Vagina (tissue), 2 donors: ENCODE measurements around the gene C12orf57. TPM values are rescaled to one million over a fixed set of nuclear protein-coding genes. Genes with fewer than 3 reads are reported as not detected.

ENCODE experiments used
- DNase-seq, 2 donors: peaks; one replicate each; pipeline ENCODE4 v3.0.0-alpha.2; 2017; ENCODE audit errors: extremely low spot score in 2 of 2
- H3K27ac ChIP-seq: fragments of 200-600 bp; sonication (generic); one replicate; pipeline ENCODE4 v1.5.1; 2019
- H3K27me3 ChIP-seq: fragments of 200-600 bp; sonication (generic); one replicate; pipeline ENCODE4 v1.5.1; 2019
- H3K36me3 ChIP-seq, 2 donors: fragments of 200-600 bp; sonication (generic); one replicate each; pipeline ENCODE4 v1.5.1; 2017 to 2019
- H3K4me1 ChIP-seq: fragments of 200-600 bp; sonication (generic); one replicate; pipeline ENCODE4 v1.5.1; 2019
- H3K4me3 ChIP-seq, 2 donors: fragments of 200-600 bp; sonication (generic); 1 replicate in 1 of 2; 2 replicates in 1 of 2; pipeline ENCODE4 v1.5.1; 2016 to 2019
- H3K9me3 ChIP-seq: fragments of 200-600 bp; sonication (generic); one replicate; pipeline ENCODE4 v1.5.1; 2019
- POLR2A ChIP-seq, 2 donors: fragments of 450-650 bp; IDR thresholded peaks; one replicate each; pipeline ENCODE4 v1.6.1; 2017; ENCODE audit warnings: antibody characterized with exemption in 2 of 2, mild to moderate bottlenecking in 2 of 2, moderate library complexity in 2 of 2
- POLR2AphosphoS5 ChIP-seq, 2 donors: sonication (generic); formaldehyde crosslinking; IDR thresholded peaks; one replicate each; pipeline ENCODE4 v1.9.0; 2017; ENCODE audit warnings: antibody characterized with exemption in 2 of 2, mild to moderate bottlenecking in 2 of 2, low read depth in 1 of 2; ENCODE audit not compliant: insufficient read depth in 1 of 2
- intact Hi-C: fragments of 100-400 bp; cut with DNase I; formaldehyde crosslinking; loops from one replicate; pipeline ENCODE4 v1.15.1; 2023
- total RNA-seq: library from RNA; depleted of rRNA; stranded (reverse); fragments of >200 nt; gene quantifications from one replicate; pipeline ENCODE4 v1.2.3, GENCODE V29; 2016
- TF ChIP-seq, protein P1 (sequence below), 3 experiments: fragments of 450-650 bp in 2 of 3; fragments of 200-600 bp in 1 of 3; sonication (generic) in 1 of 3; IDR thresholded peaks; one replicate each; pipeline ENCODE4 v1.5.1; 2017 to 2019; ENCODE audit warnings: antibody characterized with exemption in 3 of 3, mild to moderate bottlenecking in 2 of 3, moderate library complexity in 2 of 3

The C12orf57 gene
- total RNA-seq, 1 donor from 2014 or later = 760 TPM

DNA sequence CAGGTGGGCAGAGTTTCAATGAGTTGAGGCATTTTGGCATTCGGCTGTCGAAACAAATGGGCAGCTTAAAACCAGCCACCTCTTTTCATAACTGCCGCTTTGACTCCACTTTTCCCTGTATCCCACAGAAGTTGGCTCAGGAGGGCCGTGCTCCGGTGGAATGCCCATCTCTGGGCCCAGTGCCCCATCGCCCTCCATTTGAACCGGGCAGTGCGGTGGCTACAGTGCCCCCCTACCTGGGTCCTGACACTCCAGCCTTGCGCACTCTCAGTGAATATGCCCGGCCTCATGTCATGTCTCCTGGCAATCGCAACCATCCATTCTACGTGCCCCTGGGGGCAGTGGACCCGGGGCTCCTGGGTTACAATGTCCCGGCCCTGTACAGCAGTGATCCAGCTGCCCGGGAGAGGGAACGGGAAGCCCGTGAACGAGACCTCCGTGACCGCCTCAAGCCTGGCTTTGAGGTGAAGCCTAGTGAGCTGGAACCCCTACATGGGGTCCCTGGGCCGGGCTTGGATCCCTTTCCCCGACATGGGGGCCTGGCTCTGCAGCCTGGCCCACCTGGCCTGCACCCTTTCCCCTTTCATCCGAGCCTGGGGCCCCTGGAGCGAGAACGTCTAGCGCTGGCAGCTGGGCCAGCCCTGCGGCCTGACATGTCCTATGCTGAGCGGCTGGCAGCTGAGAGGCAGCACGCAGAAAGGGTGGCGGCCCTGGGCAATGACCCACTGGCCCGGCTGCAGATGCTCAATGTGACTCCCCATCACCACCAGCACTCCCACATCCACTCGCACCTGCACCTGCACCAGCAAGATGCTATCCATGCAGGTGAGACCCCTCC lies 5.2 kb upstream of the C12orf57 start:
- Histone ChIP-seq H3K9me3 (no peaks in the 10 kb centered on the region), H3K4me3 (peak overlapping the region; percentile 58 to 59), H3K27ac (peak overlapping the region; percentile 94), H3K27me3 (no peaks in the 10 kb centered on the region), H3K36me3 (peaks cover 0 to 21% of the 10 kb centered on the region in 2 donors), H3K4me1 (peaks cover 49% of the 10 kb centered on the region)
- intact Hi-C loops = no loop called here
- TF ChIP-seq, protein P1, sequence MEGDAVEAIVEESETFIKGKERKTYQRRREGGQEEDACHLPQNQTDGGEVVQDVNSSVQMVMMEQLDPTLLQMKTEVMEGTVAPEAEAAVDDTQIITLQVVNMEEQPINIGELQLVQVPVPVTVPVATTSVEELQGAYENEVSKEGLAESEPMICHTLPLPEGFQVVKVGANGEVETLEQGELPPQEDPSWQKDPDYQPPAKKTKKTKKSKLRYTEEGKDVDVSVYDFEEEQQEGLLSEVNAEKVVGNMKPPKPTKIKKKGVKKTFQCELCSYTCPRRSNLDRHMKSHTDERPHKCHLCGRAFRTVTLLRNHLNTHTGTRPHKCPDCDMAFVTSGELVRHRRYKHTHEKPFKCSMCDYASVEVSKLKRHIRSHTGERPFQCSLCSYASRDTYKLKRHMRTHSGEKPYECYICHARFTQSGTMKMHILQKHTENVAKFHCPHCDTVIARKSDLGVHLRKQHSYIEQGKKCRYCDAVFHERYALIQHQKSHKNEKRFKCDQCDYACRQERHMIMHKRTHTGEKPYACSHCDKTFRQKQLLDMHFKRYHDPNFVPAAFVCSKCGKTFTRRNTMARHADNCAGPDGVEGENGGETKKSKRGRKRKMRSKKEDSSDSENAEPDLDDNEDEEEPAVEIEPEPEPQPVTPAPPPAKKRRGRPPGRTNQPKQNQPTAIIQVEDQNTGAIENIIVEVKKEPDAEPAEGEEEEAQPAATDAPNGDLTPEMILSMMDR (IDR thresholded peaks at IDR 0.05) = peak in 1 of 3 experiments; percentile 4
- TF ChIP-seq POLR2A (IDR thresholded peaks at IDR 0.05) = no peak
- no peak for DNase-seq

DNA sequence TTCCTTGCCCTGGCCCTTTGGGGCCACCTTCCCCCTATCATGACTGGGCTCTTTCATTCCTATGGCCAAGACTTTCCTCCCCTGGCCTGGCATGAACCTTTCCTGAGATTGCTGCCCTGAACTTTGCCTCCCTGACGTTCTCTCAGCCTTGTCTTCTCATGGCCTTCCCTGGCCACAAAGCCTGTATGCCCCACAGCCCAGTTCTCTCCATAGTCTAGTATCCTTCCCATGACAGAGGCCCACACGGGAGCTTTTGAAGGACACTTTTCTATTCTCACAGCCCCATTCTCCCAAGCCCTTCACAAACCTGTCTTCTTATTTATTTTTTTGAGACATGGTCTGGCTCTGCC lies 4.7 kb upstream of the C12orf57 start:
- Histone ChIP-seq H3K36me3 (peaks cover 0 to 16% of the 10 kb centered on the region in 2 donors), H3K9me3 (no peaks in the 10 kb centered on the region), H3K4me3 (no peak overlapping the region), H3K27me3 (no peaks in the 10 kb centered on the region), H3K27ac (peak overlapping the region; percentile 94), H3K4me1 (peaks cover 43% of the 10 kb centered on the region)
- intact Hi-C loops = no loop called here
- DNase-seq = no peak
- TF ChIP-seq POLR2AphosphoS5 (IDR thresholded peaks at IDR 0.05; ENCODE audit: insufficient read depth in 1 of 2, low read depth in 1 of 2) = no peak
- no peak for TF ChIP-seq POLR2A (IDR thresholded peaks at IDR 0.05)
- TF ChIP-seq, protein P1 (IDR thresholded peaks at IDR 0.05) = no peak

DNA sequence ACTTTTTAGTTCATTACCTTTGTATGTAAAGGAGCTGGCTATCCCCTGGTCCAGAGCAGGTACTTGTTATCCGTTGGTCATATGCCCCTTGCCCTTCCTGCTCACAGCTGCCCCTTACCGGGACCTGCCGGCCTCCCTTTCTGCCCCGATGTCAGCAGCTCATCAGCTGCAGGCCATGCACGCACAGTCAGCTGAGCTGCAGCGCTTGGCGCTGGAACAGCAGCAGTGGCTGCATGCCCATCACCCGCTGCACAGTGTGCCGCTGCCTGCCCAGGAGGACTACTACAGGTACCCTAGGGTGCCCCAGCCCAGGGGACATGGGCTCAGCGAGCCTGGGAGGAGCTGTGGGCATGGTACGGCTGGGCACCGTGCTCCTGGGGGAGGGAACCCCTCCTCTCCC lies 2.6 kb upstream of the C12orf57 start:
- peak in 1 of 2 donors; percentile 50 for TF ChIP-seq POLR2AphosphoS5 (IDR thresholded peaks at IDR 0.05; ENCODE audit: insufficient read depth in 1 of 2, low read depth in 1 of 2)
- TF ChIP-seq, protein P1 (IDR thresholded peaks at IDR 0.05) = no peak
- peaks cover 58% of the 10 kb centered on the region for H3K4me1 ChIP-seq

DNA sequence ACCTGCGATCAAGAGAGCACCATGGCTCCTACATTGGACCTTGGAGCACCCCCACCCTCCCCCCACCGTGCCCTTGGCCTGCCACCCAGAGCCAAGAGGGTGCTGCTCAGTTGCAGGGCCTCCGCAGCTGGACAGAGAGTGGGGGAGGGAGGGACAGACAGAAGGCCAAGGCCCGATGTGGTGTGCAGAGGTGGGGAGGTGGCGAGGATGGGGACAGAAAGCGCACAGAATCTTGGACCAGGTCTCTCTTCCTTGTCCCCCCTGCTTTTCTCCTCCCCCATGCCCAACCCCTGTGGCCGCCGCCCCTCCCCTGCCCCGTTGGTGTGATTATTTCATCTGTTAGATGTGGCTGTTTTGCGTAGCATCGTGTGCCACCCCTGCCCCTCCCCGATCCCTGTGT lies 2.0 kb upstream of the C12orf57 start:
- Histone ChIP-seq H3K27me3 (no peaks in the 10 kb centered on the region), H3K36me3 (no peaks in the 10 kb centered on the region), H3K9me3 (no peaks in the 10 kb centered on the region), H3K4me3 (no peak overlapping the region), H3K4me1 (peaks cover 60% of the 10 kb centered on the region), H3K27ac (no peak overlapping the region)
- intact Hi-C loops = loop anchor here (5.0 kb wide), 1 partner anchor 151 kb away; the partner anchor contains the start of gene C1R
- no peak for DNase-seq
- TF ChIP-seq, protein P1 (IDR thresholded peaks at IDR 0.05) = no peak
- TF ChIP-seq POLR2AphosphoS5 (IDR thresholded peaks at IDR 0.05; ENCODE audit: insufficient read depth in 1 of 2, low read depth in 1 of 2) (no peak), POLR2A (IDR thresholded peaks at IDR 0.05) (no peak)

More for the DNA sequence above, 2.6 kb upstream of the C12orf57 start:
- no peaks in the 10 kb centered on the region for H3K36me3 ChIP-seq
- H3K27ac ChIP-seq = no peak overlapping the region
- DNase-seq = no peak
- no peaks in the 10 kb centered on the region for H3K9me3 ChIP-seq
- no peak overlapping the region for H3K4me3 ChIP-seq
- H3K27me3 ChIP-seq = no peaks in the 10 kb centered on the region
- intact Hi-C loops = loop anchor here (5.0 kb wide), 1 partner anchor 151 kb away; the partner anchor contains the start of gene C1R

DNA sequence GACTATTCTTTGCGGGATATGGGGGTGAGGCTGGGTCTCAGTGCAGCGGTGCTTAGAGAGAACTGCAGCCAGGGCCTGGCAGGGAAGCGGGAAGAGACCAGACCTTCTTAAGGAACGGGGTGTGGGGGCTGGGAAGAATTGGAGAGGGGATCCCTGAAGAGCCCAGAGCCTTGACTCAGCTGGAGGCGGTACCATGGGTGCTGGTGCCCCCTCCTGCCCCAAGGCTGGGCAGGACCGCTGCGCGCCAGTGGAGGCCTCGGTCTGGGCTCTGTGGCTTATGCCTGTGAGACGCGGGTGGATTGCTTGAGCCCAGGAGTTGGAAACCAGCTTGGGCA lies 1.5 kb upstream of the C12orf57 start:
- Histone ChIP-seq H3K36me3 (no peaks in the 10 kb centered on the region), H3K4me3 (no peak overlapping the region), H3K27me3 (no peaks in the 10 kb centered on the region), H3K4me1 (peaks cover 55% of the 10 kb centered on the region), H3K9me3 (no peaks in the 10 kb centered on the region), H3K27ac (peak overlapping the region; percentile 95)
- intact Hi-C loops = loop anchor here (5.0 kb wide), 1 partner anchor 150 kb away; the partner anchor contains the start of gene C1R
- DNase-seq = no peak
- no peak for TF ChIP-seq POLR2AphosphoS5 (IDR thresholded peaks at IDR 0.05; ENCODE audit: insufficient read depth in 1 of 2, low read depth in 1 of 2)
- TF ChIP-seq, protein P1 (IDR thresholded peaks at IDR 0.05) = no peak
- no peak for TF ChIP-seq POLR2A (IDR thresholded peaks at IDR 0.05)
